Sigmoid colon (tissue), 4 donors: ENCODE data around the gene CDKN1C.

ENCODE experiments used
- EP300 ChIP-seq, 4 donors: sonication (generic); formaldehyde crosslinking; IDR thresholded peaks; one replicate each; pipeline ENCODE4 v1.6.1; 2017; ENCODE audit warnings: antibody characterized with exemption in 4 of 4
- POLR2A ChIP-seq, 2 donors: fragments of 450-650 bp; IDR thresholded peaks; one replicate each; pipeline ENCODE4 v1.6.1; 2016; ENCODE audit warnings: antibody characterized with exemption in 2 of 2, mild to moderate bottlenecking in 2 of 2, moderate library complexity in 2 of 2
- TF ChIP-seq, protein P1 (sequence below), 4 experiments: fragments of 450-650 bp in 3 of 4; fragments of 200-600 bp in 1 of 4; IDR thresholded peaks; one replicate each; pipeline ENCODE4 v1.5.1; 2016 to 2019; ENCODE audit warnings: antibody characterized with exemption in 4 of 4, mild to moderate bottlenecking in 3 of 4, moderate library complexity in 2 of 4

DNA sequence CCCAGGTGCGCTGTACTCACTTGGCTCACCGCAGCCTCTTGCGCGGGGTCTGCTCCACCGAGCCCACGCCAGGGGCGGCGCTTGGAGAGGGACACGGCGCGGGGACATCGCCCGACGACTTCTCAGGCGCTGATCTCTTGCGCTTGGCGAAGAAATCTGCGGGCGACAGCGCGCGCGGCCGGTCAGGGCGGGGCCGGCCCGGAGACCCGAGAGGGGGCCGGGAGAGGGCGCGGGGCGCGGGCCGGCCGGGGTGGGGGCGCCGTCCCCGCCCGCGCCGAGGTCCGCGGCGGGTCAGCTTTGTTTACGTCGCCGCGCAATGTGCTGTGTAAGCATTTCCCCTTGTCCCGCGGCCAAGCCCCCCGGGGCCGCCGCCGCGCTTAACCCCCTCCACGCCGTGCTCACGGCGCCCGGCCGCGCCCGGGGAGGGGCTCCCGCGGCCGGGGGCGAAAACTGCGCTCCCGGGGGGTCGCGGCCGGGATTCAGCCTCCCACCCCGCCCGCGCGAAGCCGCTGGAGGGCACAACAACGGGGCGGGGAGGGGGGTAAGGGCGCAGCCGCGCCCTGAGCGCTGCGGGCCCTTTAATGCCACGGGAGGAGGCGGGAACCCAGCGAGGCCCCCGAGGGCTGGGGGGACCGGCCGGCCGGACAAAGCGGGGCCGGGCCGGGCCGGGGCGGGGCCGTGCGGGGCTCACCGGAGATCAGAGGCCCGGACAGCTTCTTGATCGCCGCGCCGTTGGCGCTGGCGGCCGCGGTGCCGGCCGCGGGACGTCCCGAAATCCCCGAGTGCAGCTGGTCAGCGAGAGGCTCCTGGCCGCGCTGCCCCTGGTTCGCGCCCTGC is 1.4 kb downstream of the CDKN1C start:
- TF ChIP-seq POLR2A (IDR thresholded peaks at IDR 0.05) (no peak), EP300 (IDR thresholded peaks at IDR 0.05) (no peak)
- TF ChIP-seq, protein P1, sequence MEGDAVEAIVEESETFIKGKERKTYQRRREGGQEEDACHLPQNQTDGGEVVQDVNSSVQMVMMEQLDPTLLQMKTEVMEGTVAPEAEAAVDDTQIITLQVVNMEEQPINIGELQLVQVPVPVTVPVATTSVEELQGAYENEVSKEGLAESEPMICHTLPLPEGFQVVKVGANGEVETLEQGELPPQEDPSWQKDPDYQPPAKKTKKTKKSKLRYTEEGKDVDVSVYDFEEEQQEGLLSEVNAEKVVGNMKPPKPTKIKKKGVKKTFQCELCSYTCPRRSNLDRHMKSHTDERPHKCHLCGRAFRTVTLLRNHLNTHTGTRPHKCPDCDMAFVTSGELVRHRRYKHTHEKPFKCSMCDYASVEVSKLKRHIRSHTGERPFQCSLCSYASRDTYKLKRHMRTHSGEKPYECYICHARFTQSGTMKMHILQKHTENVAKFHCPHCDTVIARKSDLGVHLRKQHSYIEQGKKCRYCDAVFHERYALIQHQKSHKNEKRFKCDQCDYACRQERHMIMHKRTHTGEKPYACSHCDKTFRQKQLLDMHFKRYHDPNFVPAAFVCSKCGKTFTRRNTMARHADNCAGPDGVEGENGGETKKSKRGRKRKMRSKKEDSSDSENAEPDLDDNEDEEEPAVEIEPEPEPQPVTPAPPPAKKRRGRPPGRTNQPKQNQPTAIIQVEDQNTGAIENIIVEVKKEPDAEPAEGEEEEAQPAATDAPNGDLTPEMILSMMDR (IDR thresholded peaks at IDR 0.05), result no peak
